ENCODE data around the gene CEP85L.
"Not testable (repeated sequence)": the region's sequence is repeated elsewhere in the genome, so short reads cannot be mapped to it uniquely, and the experiment has no call there.

The CEP85L gene

GRCh38 chr6:118489990-118490389, 161.4 kb downstream of the CEP85L start:
- no peak for DNase-seq

DNA sequence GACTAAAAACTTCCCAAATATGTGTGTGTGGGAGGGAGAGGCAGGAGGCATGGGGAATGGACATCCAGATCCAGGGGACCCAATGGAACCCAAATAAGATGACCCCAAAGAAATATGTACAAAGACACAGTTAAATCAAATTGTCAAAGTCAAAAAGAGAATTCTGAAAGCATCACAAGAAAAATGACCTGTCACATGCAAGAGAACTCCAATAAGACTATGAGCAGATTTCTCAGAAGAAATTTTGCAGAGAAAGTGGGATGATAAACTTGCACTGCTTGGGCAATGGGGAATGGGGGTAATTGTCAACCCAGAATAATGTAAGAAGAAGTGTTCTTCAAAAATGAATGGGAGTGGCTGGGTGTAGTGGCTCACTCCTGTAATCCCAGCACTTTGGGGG, 162.8 kb downstream of the CEP85L start:
- no peak for DNase-seq

GRCh38 chr6:118485601-118486550, 165.5 kb downstream of the CEP85L start:
- DNase-seq, result no peak

GRCh38 chr6:118476551-118476950, 174.8 kb downstream of the CEP85L start:
- no peak for DNase-seq

DNA sequence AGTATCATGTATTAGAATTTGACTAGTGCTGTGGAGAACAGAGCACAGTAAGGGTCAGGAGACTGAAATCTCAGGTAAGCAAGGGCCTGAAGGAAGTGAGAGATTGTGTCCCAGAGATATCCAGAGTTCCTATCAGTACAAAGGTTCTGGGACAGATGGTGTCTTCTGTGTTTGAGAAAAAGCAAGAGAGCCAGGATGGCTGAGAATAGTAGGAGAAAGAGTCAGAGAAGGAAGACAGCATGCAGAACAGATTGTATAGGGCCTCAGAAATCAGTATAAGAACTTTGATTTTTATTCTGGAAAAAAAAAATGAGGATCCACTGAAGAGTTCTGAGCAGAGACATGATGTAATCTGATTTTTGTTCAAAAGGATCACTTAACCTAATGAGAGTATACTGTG, 178.1 kb downstream of the CEP85L start:
- DNase-seq, result no peak

GRCh38 chr6:118469468-118469867, 181.9 kb downstream of the CEP85L start:
- no peak for DNase-seq

DNA sequence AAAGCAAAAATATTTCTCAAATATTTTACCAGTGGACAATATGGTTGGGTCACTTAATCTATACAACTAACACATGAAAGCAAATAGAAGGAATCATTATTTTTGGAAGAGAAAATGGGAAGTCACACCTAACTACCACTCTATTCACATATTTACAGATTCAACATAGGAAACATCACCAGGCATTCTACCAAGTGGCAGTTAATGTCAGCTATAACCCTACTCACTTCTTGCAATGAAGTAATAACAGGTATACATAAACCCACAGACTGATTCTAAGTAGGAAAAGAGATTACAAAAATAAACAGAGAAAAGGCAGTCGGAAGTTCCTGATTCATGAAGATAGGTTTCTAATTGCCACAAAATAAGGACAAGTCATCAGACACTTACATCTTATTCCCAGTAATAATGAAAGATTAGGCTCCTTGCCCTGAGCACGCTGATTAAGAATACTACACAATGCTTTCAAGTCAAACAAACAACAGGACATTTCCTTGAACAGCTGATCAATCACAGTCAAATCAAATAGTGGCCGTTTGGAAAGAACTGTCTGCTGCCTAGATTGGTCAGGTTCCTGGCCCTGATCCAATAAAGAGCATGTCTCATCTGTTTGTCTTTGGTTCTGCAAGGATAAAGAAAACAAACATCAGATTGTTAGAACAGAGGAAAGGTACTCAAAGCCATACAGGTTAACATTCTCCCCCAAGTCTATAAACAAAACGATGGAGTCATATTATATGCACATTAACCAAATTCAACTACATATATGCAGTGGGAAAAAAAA, 182.5 kb downstream of the CEP85L start:
- peak; percentile 6 for DNase-seq

DNA sequence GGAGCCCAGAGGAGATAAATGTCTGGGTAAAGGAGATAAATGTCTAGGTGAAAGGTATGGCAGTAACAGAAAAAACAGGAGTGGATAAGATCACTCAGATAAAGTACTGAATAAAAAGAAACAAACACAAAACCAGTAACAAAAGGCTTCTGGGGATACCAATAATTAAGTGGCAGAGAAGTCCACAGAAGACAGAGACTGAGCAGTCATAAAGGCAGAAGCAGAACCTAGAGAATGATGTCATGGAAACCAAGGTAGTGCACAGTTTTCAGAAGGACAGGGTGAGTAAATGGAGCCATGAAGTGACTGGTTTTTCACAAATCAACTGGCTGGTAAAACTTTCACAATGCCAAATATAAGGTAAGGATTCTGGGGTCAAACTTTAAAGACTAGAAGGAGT, 184.2 kb downstream of the CEP85L start:
- DNase-seq, result no peak

GRCh38 chr6:118464620-118465019, 186.8 kb downstream of the CEP85L start:
- no peak for DNase-seq

- no peak for DNase-seq
Observed at GRCh38 chr6:118460958-118461470, 190.4 kb downstream of the CEP85L start.

DNA sequence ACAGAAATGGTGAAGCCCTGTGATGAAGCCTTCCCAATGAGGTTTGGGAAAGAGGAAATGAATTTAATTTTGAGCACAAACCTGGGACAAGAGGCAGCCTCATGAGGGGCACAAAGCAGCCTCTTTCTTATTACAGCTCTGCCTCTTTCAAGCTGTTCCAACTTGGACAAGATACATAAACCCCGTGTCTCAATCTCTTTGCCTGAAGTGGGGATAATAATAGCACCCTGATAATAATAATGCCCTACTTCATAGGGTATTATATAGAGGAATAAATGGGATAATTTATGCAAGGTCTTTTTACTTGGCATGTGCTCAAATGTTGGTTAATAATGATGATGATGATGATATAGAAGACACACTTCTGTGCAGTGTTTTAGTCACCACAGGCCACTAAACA, 194.4 kb downstream of the CEP85L start:
- no peak for DNase-seq

DNA sequence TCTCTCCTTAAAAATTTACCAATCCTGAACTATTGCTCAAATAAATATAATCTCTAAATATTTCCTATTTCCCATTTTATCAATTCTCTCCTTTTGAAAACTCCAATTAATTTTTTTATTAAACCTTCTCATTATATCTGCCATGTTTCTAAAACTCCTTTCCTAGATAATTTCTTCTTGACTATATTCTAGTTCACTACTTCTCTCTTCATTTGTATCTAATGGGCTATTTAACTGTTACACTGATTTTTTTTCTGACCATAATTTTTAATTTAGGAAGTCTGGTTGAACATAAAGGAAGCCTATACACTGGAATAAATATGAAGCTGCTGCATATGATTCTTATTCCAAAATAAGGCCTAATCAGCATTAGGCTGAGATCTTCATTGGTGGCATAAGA, 199.6 kb downstream of the CEP85L start:
- DNase-seq, result no peak

GRCh38 chr6:118444796-118445195, 206.6 kb downstream of the CEP85L start:
- no peak for DNase-seq

- no peak for DNase-seq
Observed at GRCh38 chr6:118436482-118436881, 214.9 kb downstream of the CEP85L start.

DNA sequence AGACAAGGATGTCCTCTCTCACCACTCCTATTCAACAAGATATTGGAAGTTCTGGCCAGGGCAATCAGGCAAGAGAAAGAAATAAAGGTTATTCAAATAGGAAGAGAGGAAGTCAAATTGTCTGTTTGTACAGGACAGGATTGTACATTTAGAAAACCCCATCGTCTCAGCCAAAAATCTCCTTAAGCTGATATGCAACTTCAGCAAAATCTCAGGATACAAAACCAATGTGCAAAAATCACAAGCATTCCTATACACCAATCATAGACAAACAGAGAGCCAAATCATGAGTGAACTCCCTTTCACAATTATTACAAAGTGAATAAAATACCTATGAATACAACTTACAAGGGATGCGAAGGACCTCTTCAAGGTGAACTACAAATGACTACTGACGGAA, 217.2 kb downstream of the CEP85L start:
- DNase-seq, result not testable (repeated sequence)

- not testable (repeated sequence) for DNase-seq
Observed at GRCh38 chr6:118421312-118421711, 230.1 kb downstream of the CEP85L start.

DNA sequence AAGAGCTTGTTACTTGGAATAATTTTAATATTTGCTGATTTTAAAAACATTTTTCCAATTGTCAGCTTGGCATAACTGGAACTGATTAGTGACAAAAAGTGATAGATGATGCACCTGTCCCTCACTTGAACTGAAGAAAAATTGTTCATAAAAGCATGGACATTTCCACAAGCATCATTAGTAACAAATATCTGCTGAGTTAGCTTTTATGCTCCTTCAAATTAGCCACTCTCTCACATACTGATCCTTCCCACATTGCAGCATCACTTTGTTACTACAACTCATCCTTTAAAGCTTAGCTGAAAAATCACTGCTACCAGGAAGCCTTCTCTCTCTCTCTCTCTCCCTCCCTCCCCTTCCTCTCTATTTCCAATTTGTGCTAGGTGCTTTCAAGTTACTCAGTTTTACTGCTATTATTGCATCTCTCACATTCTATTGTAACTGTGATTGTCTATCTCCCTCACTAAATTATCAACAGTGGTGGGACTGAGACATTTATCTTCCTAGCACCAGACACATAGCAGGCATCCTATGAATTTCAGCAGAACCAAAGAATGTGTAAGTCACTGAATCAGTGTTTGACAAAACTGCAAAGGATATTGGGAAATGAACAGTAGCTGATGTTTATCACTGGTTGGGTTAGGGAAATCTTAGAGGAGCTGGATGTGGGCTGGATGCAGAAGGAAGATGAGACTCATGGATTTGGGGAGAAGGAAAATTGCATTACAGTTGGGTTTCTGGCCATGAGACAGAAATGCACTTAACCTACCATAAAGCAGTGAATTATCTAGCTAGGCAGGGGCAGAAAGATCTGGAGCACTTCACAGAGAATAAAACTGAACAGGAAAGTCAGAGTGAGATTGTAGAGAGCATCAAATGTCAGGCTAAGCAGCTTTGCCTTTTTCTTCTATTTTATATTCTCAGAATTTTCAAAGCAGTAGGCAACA, 231.7 kb downstream of the CEP85L start:
- peak; percentile 1 for DNase-seq
